ENCODE measurements around the gene CHST7. TPM values are rescaled to one million over a fixed set of nuclear protein-coding genes. Genes with fewer than 3 reads are reported as not detected.

CHST7 gene
- total RNA-seq, 2 experiments from 2014 or later: 4.6 to 5.9 TPM

- CTCF ChIA-PET: interaction anchor here (0.7 to 1.3 kb wide), 7 partner anchors 12 to 241 kb away, joined by 3 to 4 read pairs (median 3); no protein-coding TSS in a partner anchor
- ATAC-seq: no peak
- no peaks in the 10 kb centered on the region for H3K9me3 Mint-ChIP-seq (ENCODE audit: low read depth)
Measured at GRCh38 chrX:46554942-46555341, 18.6 kb upstream of the CHST7 start.

GRCh38 chrX:46559062-46559461, 14.5 kb upstream of the CHST7 start:
- Mint-ChIP-seq H3K36me3 (no peaks in the 10 kb centered on the region), H3K27ac (no peak overlapping the region), H3K27me3 (peaks cover 2% of the 10 kb centered on the region), H3K4me3 (no peak overlapping the region), H3K4me1 (peaks cover 17% of the 10 kb centered on the region), H3K9me3 (ENCODE audit: low read depth) (no peaks in the 10 kb centered on the region)
- ATAC-seq (no peak), DNase-seq (no peak)
- CTCF ChIA-PET: no interaction called here

More at GRCh38 chrX:46554942-46555341, 18.6 kb upstream of the CHST7 start:
- no peak overlapping the region for H3K4me3 Mint-ChIP-seq
- no peaks in the 10 kb centered on the region for H3K27me3 Mint-ChIP-seq
- DNase-seq: no peak
- H3K4me1 Mint-ChIP-seq: no peaks in the 10 kb centered on the region
- H3K36me3 Mint-ChIP-seq: peaks cover 6% of the 10 kb centered on the region
- H3K27ac Mint-ChIP-seq: no peak overlapping the region

DNA sequence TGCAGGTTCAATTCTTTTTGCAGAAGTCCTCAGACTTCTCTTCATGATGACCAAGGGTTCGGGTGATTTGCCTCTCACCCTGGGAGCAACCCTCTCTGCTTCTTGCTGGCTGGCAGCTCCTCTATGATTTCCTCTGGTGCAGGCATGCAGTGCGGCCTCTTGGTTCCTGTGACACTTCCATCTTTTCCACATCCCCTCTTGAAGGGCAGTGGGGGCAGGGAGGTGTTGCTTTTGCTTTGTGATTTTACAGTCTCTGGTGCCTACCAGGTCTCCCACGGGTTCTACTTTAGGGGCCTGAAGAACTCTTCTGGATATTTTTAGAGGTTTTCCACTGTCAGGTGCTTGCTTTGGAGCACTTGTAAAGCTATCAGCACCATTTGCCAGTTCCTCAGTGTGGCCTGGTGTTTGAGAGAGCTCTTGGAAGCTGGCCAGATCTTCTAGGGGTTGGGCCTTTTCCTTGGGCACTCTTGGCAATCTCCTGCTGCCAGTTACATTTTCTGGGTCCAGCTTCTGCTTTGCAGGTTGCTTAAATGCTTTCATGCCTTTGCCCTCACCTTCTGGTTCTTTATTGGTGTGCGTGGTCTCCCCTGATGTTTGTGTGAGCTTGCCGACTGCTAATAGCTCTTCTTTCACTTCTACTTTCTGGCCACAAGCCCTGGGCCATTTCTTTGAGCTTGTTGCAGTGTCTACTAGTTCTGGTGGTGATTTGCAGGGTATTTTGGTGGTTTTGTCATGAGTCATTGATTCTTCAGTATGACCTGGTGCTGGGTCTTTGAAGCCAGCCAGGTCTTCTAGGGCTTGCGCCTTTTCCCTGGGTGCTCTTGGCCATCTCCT, 11.5 kb upstream of the CHST7 start:
- Mint-ChIP-seq H3K4me3 (peak overlapping the region; percentile 50), H3K27me3 (peaks cover 2% of the 10 kb centered on the region), H3K27ac (peak overlapping the region; percentile 58), H3K4me1 (peaks cover 17% of the 10 kb centered on the region), H3K9me3 (ENCODE audit: low read depth) (no peaks in the 10 kb centered on the region), H3K36me3 (peaks cover 3% of the 10 kb centered on the region)
- peak; percentile 89 for ATAC-seq
- CTCF ChIA-PET: interaction anchor here (0.5 to 1.4 kb wide), 3 partner anchors 10 to 797 kb away, joined by 3 to 10 read pairs (median 3); no protein-coding TSS in a partner anchor
- DNase-seq: peak; percentile 62

- DNase-seq (no peak), ATAC-seq (no peak)
- Mint-ChIP-seq H3K36me3 (peaks cover 3% of the 10 kb centered on the region), H3K9me3 (ENCODE audit: low read depth) (no peaks in the 10 kb centered on the region), H3K27me3 (no peaks in the 10 kb centered on the region), H3K27ac (no peak overlapping the region), H3K4me1 (peaks cover 15% of the 10 kb centered on the region), H3K4me3 (no peak overlapping the region)
- CTCF ChIA-PET: interaction anchor here (0.9 kb wide), 1 partner anchor 12 kb away, joined by 3 read pairs; no protein-coding TSS in a partner anchor
Measured at GRCh38 chrX:46567388-46567787, 6.2 kb upstream of the CHST7 start.

- peaks cover 19% of the 10 kb centered on the region for H3K4me1 Mint-ChIP-seq
- CTCF ChIA-PET: no interaction called here
- H3K9me3 Mint-ChIP-seq (ENCODE audit: low read depth): no peaks in the 10 kb centered on the region
- no peak overlapping the region for H3K4me3 Mint-ChIP-seq
- DNase-seq (no peak), ATAC-seq (no peak)
- no peaks in the 10 kb centered on the region for H3K27me3 Mint-ChIP-seq
- H3K36me3 Mint-ChIP-seq: peaks cover 2% of the 10 kb centered on the region
- H3K27ac Mint-ChIP-seq: no peak overlapping the region
Measured at GRCh38 chrX:46569621-46570020, 3.9 kb upstream of the CHST7 start.

- H3K27me3 Mint-ChIP-seq: no peaks in the 10 kb centered on the region
- H3K36me3 Mint-ChIP-seq: peaks cover 3% of the 10 kb centered on the region
- H3K9me3 Mint-ChIP-seq (ENCODE audit: low read depth): no peaks in the 10 kb centered on the region
- CTCF ChIA-PET: interaction anchor here (1.0 to 2.3 kb wide), 3 partner anchors 9 to 27 kb away, joined by 3 to 10 read pairs (median 3); no protein-coding TSS in a partner anchor
- peaks cover 32% of the 10 kb centered on the region for H3K4me1 Mint-ChIP-seq
- H3K4me3 Mint-ChIP-seq: peak overlapping the region; percentile 75
- peak overlapping the region; percentile 82 for H3K27ac Mint-ChIP-seq
- ATAC-seq: no peak
- DNase-seq: no peak
Measured at GRCh38 chrX:46571423-46572339, 1.9 kb upstream of the CHST7 start.

GRCh38 chrX:46572340-46572936, 1.1 kb upstream of the CHST7 start:
- Mint-ChIP-seq H3K4me1 (peaks cover 36% of the 10 kb centered on the region), H3K36me3 (peaks cover 4% of the 10 kb centered on the region), H3K27ac (peak overlapping the region; percentile 82), H3K4me3 (peak overlapping the region; percentile 75), H3K9me3 (ENCODE audit: low read depth) (no peaks in the 10 kb centered on the region), H3K27me3 (no peaks in the 10 kb centered on the region)
- CTCF ChIA-PET: interaction anchor here (0.6 to 2.3 kb wide), 6 partner anchors 10 to 330 kb away, joined by 3 to 10 read pairs (median 4); no protein-coding TSS in a partner anchor
- ATAC-seq (no peak), DNase-seq (peak; percentile 45)

GRCh38 chrX:46573892-46574773, 568 bp downstream of the CHST7 start:
- Mint-ChIP-seq H3K4me1 (peaks cover 40% of the 10 kb centered on the region), H3K27ac (peak overlapping the region; percentile 82), H3K27me3 (no peaks in the 10 kb centered on the region), H3K9me3 (ENCODE audit: low read depth) (no peaks in the 10 kb centered on the region), H3K36me3 (peaks cover 13% of the 10 kb centered on the region), H3K4me3 (peak overlapping the region; percentile 75)
- peak; percentile 58 for ATAC-seq
- DNase-seq: peak; percentile 83
- CTCF ChIA-PET: interaction anchor here (1.0 kb wide), 3 partner anchors 13 to 63 kb away, joined by 3 to 5 read pairs (median 3); no protein-coding TSS in a partner anchor

GRCh38 chrX:46574774-46575381, 1.3 kb downstream of the CHST7 start:
- H3K4me3 Mint-ChIP-seq: peak overlapping the region; percentile 75
- CTCF ChIA-PET: interaction anchor here (1.0 kb wide), 3 partner anchors 12 to 62 kb away, joined by 3 to 5 read pairs (median 3); no protein-coding TSS in a partner anchor
- no peaks in the 10 kb centered on the region for H3K9me3 Mint-ChIP-seq (ENCODE audit: low read depth)
- H3K4me1 Mint-ChIP-seq: peaks cover 44% of the 10 kb centered on the region
- no peaks in the 10 kb centered on the region for H3K27me3 Mint-ChIP-seq
- ATAC-seq (peak; percentile 43), DNase-seq (peak; percentile 51)
- peak overlapping the region; percentile 69 for H3K27ac Mint-ChIP-seq
- H3K36me3 Mint-ChIP-seq: peaks cover 18% of the 10 kb centered on the region

DNA sequence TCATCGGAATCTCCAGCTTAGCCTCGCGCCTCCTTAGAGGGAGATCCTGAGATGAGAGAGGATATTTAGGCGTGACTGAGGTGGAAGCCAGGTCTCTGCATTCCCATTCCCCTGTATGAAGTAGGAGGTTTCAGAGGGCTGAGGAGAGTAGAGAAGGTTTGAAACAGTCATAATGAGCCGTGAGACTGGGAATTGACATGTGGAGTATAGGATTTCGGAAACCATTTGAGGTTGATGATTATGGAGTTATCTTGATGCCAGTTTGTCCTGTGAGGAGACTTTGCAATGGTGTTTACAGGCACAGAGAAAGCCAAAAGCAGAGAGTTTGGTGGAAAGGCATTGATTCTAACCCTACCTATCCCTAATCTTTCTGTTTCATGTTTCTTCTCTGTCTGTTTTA, 2.0 kb downstream of the CHST7 start:
- H3K4me1 Mint-ChIP-seq: peaks cover 44% of the 10 kb centered on the region
- H3K27ac Mint-ChIP-seq: no peak overlapping the region
- no peaks in the 10 kb centered on the region for H3K27me3 Mint-ChIP-seq
- H3K4me3 Mint-ChIP-seq: peak overlapping the region; percentile 75
- CTCF ChIA-PET: interaction anchor here (1.0 to 1.4 kb wide), 3 partner anchors 11 to 67 kb away, joined by 3 read pairs; no protein-coding TSS in a partner anchor
- ATAC-seq (no peak), DNase-seq (no peak)
- peaks cover 18% of the 10 kb centered on the region for H3K36me3 Mint-ChIP-seq
- no peaks in the 10 kb centered on the region for H3K9me3 Mint-ChIP-seq (ENCODE audit: low read depth)

DNA sequence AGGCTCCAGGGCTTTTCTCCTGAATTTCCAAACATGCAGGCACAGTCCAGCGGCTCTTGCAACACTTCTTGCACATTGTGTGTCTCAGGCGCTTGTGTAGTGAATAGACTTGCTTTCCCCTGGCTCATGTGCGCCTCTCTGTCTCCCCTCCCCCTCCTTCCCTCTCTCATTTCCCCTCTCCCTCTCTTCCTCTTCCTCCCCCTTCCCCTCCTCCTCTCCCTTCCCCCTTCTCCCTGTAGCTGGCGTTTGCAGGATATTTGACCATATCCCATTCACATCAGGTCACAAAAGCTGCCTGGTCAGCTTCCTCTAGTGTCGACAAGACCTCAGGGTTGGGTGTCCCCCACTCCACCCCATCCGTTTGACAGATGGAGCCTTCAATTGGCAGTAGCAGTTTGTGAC, 2.4 kb downstream of the CHST7 start:
- ATAC-seq (no peak), DNase-seq (no peak)
- Mint-ChIP-seq H3K9me3 (ENCODE audit: low read depth) (no peaks in the 10 kb centered on the region), H3K27ac (no peak overlapping the region), H3K4me1 (peaks cover 44% of the 10 kb centered on the region), H3K36me3 (peaks cover 18% of the 10 kb centered on the region), H3K27me3 (no peaks in the 10 kb centered on the region), H3K4me3 (peak overlapping the region; percentile 75)
- CTCF ChIA-PET: interaction anchor here (1.0 to 1.4 kb wide), 3 partner anchors 11 to 66 kb away, joined by 3 read pairs; no protein-coding TSS in a partner anchor

All from activated CD8-positive, alpha-beta memory T cell treated with anti-CD3 and anti-CD28 coated beads, Interleukin-2, amount 10 ng/mL, durations not matched to agents 7 days and 5 days (primary cell).